ENCODE data around the gene KCNJ6.

The KCNJ6 gene

DNA sequence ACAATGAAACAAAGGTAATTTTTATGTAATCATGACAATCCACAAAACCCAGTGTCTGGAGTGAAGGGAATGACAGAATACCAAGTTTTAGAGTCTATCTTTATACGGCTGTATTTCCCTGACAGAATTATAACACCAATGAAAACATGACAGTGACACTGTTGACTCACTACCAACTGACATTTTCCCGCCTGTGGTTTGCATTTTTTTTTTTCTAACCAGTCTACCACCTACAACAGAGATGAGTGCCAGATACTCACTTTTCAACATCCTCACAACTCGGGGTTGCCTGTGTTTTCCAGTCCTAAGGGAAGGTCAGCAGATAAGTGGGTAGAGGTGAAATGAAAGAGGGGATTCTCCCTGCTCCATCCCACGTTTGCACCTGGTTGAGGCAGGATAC is 118.9 kb downstream of the KCNJ6 start:
- no peak for TF ChIP-seq SP1 (IDR thresholded peaks at IDR 0.05)
- no peak for TF ChIP-seq TARDBP (IDR thresholded peaks at IDR 0.05)
- no peak for TF ChIP-seq SUZ12 (IDR thresholded peaks at IDR 0.05)
- POLR2A ChIA-PET, result no interaction called here
- CTCF ChIA-PET, result interaction anchor here (0.6 kb wide), 1 partner anchor 389 kb away, joined by 3 read pairs; no protein-coding TSS in a partner anchor
- no peak for DNase-seq (ENCODE audit: extremely low spot score)

DNA sequence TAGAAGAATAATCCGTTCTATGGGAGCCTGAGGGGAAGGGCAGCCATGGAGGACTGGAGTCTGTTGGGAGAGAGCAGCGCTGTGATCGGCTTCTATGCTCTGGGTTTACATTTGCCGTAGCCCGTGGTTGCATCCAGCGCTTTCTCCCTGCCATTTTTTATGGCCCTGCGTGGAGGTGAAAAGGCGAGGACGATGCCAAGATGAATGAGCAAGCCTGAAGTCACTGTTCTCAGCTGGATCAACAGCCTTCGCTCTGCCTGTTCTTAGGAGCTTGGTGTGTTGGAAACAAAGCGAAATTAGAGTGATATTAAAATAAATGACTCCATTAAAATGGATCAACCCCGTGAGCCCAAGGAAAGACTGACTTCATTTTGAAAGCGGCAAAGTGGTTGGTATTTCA is 120.2 kb downstream of the KCNJ6 start:
- ChIA-PET CTCF (no interaction called here), POLR2A (no interaction called here)
- no peak for DNase-seq (ENCODE audit: extremely low spot score)
- TF ChIP-seq, protein P1, sequence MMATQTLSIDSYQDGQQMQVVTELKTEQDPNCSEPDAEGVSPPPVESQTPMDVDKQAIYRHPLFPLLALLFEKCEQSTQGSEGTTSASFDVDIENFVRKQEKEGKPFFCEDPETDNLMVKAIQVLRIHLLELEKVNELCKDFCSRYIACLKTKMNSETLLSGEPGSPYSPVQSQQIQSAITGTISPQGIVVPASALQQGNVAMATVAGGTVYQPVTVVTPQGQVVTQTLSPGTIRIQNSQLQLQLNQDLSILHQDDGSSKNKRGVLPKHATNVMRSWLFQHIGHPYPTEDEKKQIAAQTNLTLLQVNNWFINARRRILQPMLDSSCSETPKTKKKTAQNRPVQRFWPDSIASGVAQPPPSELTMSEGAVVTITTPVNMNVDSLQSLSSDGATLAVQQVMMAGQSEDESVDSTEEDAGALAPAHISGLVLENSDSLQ (IDR thresholded peaks at IDR 0.05), result no peak
- TF ChIP-seq NFRKB (IDR thresholded peaks at IDR 0.05) (no peak), CTBP1 (IDR thresholded peaks at IDR 0.05; ENCODE audit: borderline replicate concordance) (no peak), L3MBTL2 (conservative IDR thresholded peaks at IDR 0.05) (no peak), TARDBP (IDR thresholded peaks at IDR 0.05) (no peak), FOXK2 (IDR thresholded peaks at IDR 0.05) (no peak), SP1 (IDR thresholded peaks at IDR 0.05) (no peak), FOXA1 (IDR thresholded peaks at IDR 0.05) (no peak), ZNF384 (IDR thresholded peaks at IDR 0.05) (no peak), ARNT (IDR thresholded peaks at IDR 0.05) (no peak), LEF1 (IDR thresholded peaks at IDR 0.05; ENCODE audit: borderline replicate concordance) (no peak), SUZ12 (IDR thresholded peaks at IDR 0.05) (no peak), BHLHE40 (IDR thresholded peaks at IDR 0.05; ENCODE audit: borderline replicate concordance) (no peak), ELF4 (IDR thresholded peaks at IDR 0.05) (no peak), FOXM1 (IDR thresholded peaks at IDR 0.05; ENCODE audit: borderline replicate concordance) (no peak), HDGF (IDR thresholded peaks at IDR 0.05; ENCODE audit: borderline replicate concordance) (no peak)

DNA sequence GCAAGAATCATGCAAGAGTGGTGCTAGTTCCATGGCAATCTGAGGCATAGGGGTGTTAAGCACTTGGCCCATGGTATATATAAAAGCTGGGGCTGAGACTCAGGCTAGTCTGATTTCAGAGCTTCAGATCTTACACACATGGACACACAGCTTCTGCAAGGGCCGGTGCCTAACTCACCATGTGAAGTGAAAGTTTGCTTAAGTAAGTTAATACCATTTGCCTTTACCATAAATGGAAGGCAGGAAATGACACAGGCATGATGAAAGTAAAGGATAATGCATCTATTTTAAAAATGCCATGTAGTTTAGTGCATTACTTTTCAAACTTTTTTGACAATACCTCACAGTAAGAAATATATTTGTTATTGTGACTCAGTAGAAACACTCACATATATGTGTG is 122.6 kb downstream of the KCNJ6 start:
- ChIA-PET CTCF (no interaction called here), POLR2A (no interaction called here)
- no peak for TF ChIP-seq BHLHE40 (IDR thresholded peaks at IDR 0.05; ENCODE audit: borderline replicate concordance)
- no peak for DNase-seq (ENCODE audit: extremely low spot score)

DNA sequence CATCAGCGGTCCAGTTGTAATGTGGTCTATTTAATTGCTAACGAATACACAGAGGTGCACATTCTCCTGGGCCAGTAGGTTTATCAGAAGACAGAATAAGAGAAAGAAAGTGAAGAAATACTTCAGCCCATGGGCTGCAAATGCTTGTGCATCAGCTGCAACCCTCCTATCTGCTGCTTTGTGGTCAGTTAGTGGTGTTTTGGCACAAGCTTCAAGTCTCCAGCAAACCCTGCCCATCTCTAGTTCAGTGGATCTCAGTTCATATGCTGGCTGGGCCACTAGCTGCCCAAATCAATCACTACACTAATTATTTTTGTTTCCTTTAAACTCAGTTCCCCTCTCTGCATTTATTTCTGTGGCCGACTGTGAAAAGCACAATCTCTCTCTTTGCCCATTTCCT is 124.2 kb downstream of the KCNJ6 start:
- ChIA-PET CTCF (no interaction called here), POLR2A (no interaction called here)
- DNase-seq (ENCODE audit: extremely low spot score), result no peak
- TF ChIP-seq ZNF384 (IDR thresholded peaks at IDR 0.05), result no peak
- TF ChIP-seq, protein P1 (IDR thresholded peaks at IDR 0.05), result no peak

DNA sequence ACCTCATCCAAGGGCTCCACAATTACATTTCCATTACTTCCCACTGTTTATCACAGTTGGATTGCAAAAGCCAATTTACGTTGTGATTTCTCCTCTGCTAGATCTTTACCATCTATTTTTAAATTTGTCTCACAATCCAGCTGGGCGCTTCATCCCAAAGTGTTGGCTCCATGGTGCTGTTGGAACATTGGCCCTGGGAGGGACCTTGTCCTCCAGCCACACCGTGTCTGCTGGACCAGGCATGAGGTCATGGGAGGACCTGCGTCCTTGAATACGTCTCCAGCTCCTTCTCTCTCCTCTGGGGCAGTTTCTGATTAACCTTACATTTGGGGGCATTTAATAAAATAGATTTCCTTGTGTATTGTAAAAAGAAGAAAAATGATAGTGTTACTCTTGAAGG is 125.4 kb downstream of the KCNJ6 start:
- POLR2A ChIA-PET, result no interaction called here
- CTCF ChIA-PET, result no interaction called here
- TF ChIP-seq NFRKB (IDR thresholded peaks at IDR 0.05) (no peak), BHLHE40 (IDR thresholded peaks at IDR 0.05; ENCODE audit: borderline replicate concordance) (no peak), ELF4 (IDR thresholded peaks at IDR 0.05) (no peak), SUZ12 (IDR thresholded peaks at IDR 0.05) (no peak), ARNT (IDR thresholded peaks at IDR 0.05) (no peak), CTBP1 (IDR thresholded peaks at IDR 0.05; ENCODE audit: borderline replicate concordance) (no peak), L3MBTL2 (conservative IDR thresholded peaks at IDR 0.05) (no peak), LEF1 (IDR thresholded peaks at IDR 0.05; ENCODE audit: borderline replicate concordance) (no peak), FOXM1 (IDR thresholded peaks at IDR 0.05; ENCODE audit: borderline replicate concordance) (no peak), HDGF (IDR thresholded peaks at IDR 0.05; ENCODE audit: borderline replicate concordance) (no peak), FOXK2 (IDR thresholded peaks at IDR 0.05) (no peak), SP1 (IDR thresholded peaks at IDR 0.05) (no peak), FOXA1 (IDR thresholded peaks at IDR 0.05) (no peak), TARDBP (IDR thresholded peaks at IDR 0.05) (no peak), ZNF384 (IDR thresholded peaks at IDR 0.05) (no peak)
- TF ChIP-seq, protein P1 (IDR thresholded peaks at IDR 0.05), result no peak
- no peak for DNase-seq (ENCODE audit: extremely low spot score)

DNA sequence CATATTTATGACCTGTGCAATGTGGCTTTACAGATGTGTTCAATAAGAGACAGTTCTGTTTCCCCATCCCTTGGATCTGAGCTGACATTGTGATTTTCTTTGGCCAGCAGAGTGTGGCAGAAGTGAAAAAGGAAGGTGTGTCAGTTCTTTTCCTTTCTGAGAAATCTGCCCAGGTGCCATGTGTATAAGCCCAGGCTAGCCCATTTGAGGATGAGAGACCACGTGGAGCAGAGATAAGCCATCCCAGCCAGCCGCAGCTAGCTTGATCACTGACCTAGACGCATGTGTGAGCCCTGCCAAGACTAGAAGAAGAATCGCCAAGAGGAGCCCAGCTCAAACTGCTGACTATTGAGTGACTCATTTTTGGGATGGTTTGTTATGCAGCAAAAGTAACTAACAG is 127.8 kb downstream of the KCNJ6 start:
- ChIA-PET CTCF (no interaction called here), POLR2A (no interaction called here)
- DNase-seq (ENCODE audit: extremely low spot score), result no peak
- TF ChIP-seq SP1 (IDR thresholded peaks at IDR 0.05), result no peak
- no peak for TF ChIP-seq BHLHE40 (IDR thresholded peaks at IDR 0.05; ENCODE audit: borderline replicate concordance)
- TF ChIP-seq FOXK2 (IDR thresholded peaks at IDR 0.05), result no peak
- TF ChIP-seq ARNT (IDR thresholded peaks at IDR 0.05), result no peak
- TF ChIP-seq FOXA1 (IDR thresholded peaks at IDR 0.05), result no peak
- no peak for TF ChIP-seq TARDBP (IDR thresholded peaks at IDR 0.05)
- TF ChIP-seq L3MBTL2 (conservative IDR thresholded peaks at IDR 0.05), result no peak
- TF ChIP-seq CTBP1 (IDR thresholded peaks at IDR 0.05; ENCODE audit: borderline replicate concordance), result no peak
- no peak for TF ChIP-seq SUZ12 (IDR thresholded peaks at IDR 0.05)
- TF ChIP-seq NFRKB (IDR thresholded peaks at IDR 0.05), result no peak
- TF ChIP-seq, protein P1 (IDR thresholded peaks at IDR 0.05), result no peak
- TF ChIP-seq LEF1 (IDR thresholded peaks at IDR 0.05; ENCODE audit: borderline replicate concordance), result no peak
- no peak for TF ChIP-seq ELF4 (IDR thresholded peaks at IDR 0.05)
- no peak for TF ChIP-seq HDGF (IDR thresholded peaks at IDR 0.05; ENCODE audit: borderline replicate concordance)
- TF ChIP-seq FOXM1 (IDR thresholded peaks at IDR 0.05; ENCODE audit: borderline replicate concordance), result no peak
- TF ChIP-seq ZNF384 (IDR thresholded peaks at IDR 0.05), result no peak

All from HEK293T (cell line).